GM19240 (cell line): ENCODE results near the gene PTPN14.
A peak's percentile ranks its signal among the peaks of the same experiment; 100 is the strongest.

Source experiments
- DNase-seq: peaks from one replicate; pipeline ENCODE4 v3.0.0; 2011; ENCODE audit warnings: low spot score; ENCODE audit not compliant: insufficient read length

Gene PTPN14

GRCh38 chr1:214455971-214456867, 95.2 kb downstream of the PTPN14 start:
- DNase-seq, result no peak

GRCh38 chr1:214455479-214455878, 95.9 kb downstream of the PTPN14 start:
- DNase-seq, result no peak

GRCh38 chr1:214454569-214455396, 96.6 kb downstream of the PTPN14 start:
- DNase-seq, result no peak

- no peak for DNase-seq
These were observed 98.2 kb downstream of the PTPN14 start for GRCh38 chr1:214453109-214453722.

- no peak for DNase-seq
These were observed 99.1 kb downstream of the PTPN14 start for GRCh38 chr1:214452152-214452784.

- DNase-seq, result no peak
These were observed 99.8 kb downstream of the PTPN14 start for GRCh38 chr1:214451596-214451995.

GRCh38 chr1:214449371-214449770, 102.0 kb downstream of the PTPN14 start:
- DNase-seq, result no peak

GRCh38 chr1:214448536-214448935, 102.9 kb downstream of the PTPN14 start:
- DNase-seq, result no peak

GRCh38 chr1:214447557-214447871, 103.9 kb downstream of the PTPN14 start:
- DNase-seq, result no peak

GRCh38 chr1:214446772-214447556, 104.4 kb downstream of the PTPN14 start:
- no peak for DNase-seq

GRCh38 chr1:214445831-214446614, 105.4 kb downstream of the PTPN14 start:
- no peak for DNase-seq

GRCh38 chr1:214445199-214445598, 106.2 kb downstream of the PTPN14 start:
- DNase-seq, result no peak

- no peak for DNase-seq
These were observed 107.0 kb downstream of the PTPN14 start for GRCh38 chr1:214444182-214444939.

- no peak for DNase-seq
These were observed 110.3 kb downstream of the PTPN14 start for GRCh38 chr1:214441119-214441518.

GRCh38 chr1:214440219-214440965, 111.0 kb downstream of the PTPN14 start:
- DNase-seq, result no peak

- DNase-seq, result peak; percentile 2
These were observed 111.9 kb downstream of the PTPN14 start for GRCh38 chr1:214439352-214440119.

- no peak for DNase-seq
These were observed 112.9 kb downstream of the PTPN14 start for GRCh38 chr1:214438530-214438929.

GRCh38 chr1:214438075-214438474, 113.3 kb downstream of the PTPN14 start:
- no peak for DNase-seq
